Sigmoid colon (tissue), 4 donors: ENCODE measurements around the gene ELOB.

Source experiments
- POLR2A ChIP-seq, 2 donors: fragments of 450-650 bp; IDR thresholded peaks; one replicate each; pipeline ENCODE4 v1.6.1; 2016; ENCODE audit warnings: antibody characterized with exemption in 2 of 2, mild to moderate bottlenecking in 2 of 2, moderate library complexity in 2 of 2
- POLR2AphosphoS5 ChIP-seq, 4 donors: sonication (generic); formaldehyde crosslinking; IDR thresholded peaks; one replicate each; pipeline ENCODE4 v1.6.1; 2017; ENCODE audit warnings: antibody characterized with exemption in 4 of 4
- TF ChIP-seq, protein P1 (sequence below), 4 experiments: fragments of 450-650 bp in 3 of 4; fragments of 200-600 bp in 1 of 4; IDR thresholded peaks; one replicate each; pipeline ENCODE4 v1.5.1; 2016 to 2019; ENCODE audit warnings: antibody characterized with exemption in 4 of 4, mild to moderate bottlenecking in 3 of 4, moderate library complexity in 2 of 4

DNA sequence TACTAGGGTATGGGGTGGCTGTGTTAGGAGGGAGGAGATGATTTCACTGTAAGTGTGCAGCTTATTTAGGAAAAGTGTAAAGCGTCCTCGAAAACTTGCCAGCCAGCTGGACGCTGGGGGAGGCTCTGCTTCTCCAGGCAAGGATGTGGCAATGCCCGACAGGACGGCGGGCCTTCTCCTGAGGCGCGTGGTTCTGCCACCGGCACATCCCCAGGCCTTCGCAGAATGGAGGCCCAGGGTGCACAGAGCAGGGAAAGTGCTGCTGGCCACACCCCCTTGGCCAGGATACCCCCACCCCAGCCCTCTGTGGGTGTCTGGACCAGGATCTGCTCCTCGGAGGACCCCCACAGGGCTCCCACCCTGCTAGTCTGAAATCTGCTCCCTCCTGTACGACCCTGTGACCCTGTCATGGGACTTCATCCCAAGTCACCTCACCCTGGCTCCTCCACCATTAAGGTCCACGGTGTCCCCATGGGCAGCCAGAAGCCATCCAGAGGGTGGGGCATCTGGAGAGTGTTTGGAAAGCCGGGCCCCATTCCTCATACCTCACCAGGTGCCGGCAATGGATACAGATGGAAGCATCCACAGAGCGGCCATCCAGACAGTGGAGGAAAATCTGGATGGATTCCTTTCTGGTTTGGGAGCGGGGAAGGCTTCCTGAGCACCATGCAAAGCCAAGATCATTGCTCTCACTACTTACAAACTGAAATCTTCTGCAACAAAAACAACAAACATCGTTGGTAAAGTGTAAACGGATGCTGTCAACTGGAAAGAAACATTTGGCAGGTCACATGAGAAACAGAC is 33.9 kb downstream of the ELOB start:
- TF ChIP-seq, protein P1, sequence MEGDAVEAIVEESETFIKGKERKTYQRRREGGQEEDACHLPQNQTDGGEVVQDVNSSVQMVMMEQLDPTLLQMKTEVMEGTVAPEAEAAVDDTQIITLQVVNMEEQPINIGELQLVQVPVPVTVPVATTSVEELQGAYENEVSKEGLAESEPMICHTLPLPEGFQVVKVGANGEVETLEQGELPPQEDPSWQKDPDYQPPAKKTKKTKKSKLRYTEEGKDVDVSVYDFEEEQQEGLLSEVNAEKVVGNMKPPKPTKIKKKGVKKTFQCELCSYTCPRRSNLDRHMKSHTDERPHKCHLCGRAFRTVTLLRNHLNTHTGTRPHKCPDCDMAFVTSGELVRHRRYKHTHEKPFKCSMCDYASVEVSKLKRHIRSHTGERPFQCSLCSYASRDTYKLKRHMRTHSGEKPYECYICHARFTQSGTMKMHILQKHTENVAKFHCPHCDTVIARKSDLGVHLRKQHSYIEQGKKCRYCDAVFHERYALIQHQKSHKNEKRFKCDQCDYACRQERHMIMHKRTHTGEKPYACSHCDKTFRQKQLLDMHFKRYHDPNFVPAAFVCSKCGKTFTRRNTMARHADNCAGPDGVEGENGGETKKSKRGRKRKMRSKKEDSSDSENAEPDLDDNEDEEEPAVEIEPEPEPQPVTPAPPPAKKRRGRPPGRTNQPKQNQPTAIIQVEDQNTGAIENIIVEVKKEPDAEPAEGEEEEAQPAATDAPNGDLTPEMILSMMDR (IDR thresholded peaks at IDR 0.05), result no peak
- no peak for TF ChIP-seq POLR2AphosphoS5 (IDR thresholded peaks at IDR 0.05)
- TF ChIP-seq POLR2A (IDR thresholded peaks at IDR 0.05), result no peak
